ENCODE measurements around the gene CLASP1. TPM values are rescaled to one million over a fixed set of nuclear protein-coding genes. Genes with fewer than 3 reads are reported as not detected.
"Not testable (repeated sequence)": the region's sequence is repeated elsewhere in the genome, so short reads cannot be mapped to it uniquely, and the experiment has no call there.

CLASP1 gene
- total RNA-seq, 1 experiment from 2014 or later: 27.9 TPM

DNA sequence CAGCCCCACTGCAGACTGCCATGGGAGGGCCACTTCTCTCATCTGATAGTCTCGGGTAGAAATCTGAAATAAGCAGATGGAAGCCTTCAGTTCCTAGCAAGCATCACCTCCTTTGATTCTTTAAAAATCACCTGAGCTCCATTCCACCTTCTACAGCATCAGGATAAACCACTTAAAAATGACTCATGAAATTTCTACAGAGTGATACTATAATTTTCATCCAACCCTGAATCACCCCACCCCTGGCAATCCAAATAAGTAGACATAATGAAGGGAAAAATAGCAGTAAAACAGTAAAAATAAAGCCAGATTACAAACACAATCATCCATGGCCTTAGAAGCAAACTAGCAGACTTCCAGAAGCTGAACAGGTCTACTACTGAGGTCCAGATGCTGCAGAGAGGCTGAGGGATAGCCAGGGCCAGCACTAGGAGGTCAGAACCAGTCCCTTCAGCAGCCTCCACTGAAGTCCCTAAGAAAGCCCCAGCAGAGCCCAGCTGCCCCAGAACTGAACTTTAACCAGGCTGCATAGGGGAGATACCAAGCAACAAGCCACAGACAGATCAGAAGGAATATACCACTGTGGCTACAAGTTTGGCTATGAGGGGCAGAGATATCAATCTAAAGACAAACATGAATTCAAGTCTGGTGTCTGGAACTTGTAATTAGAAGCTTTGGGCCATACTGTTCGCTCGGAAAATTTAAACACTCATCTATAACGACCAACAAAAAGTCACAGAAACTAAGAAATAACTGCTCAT, 173.3 kb downstream of the CLASP1 start:
- no peak for DNase-seq (ENCODE audit: low spot score)

DNA sequence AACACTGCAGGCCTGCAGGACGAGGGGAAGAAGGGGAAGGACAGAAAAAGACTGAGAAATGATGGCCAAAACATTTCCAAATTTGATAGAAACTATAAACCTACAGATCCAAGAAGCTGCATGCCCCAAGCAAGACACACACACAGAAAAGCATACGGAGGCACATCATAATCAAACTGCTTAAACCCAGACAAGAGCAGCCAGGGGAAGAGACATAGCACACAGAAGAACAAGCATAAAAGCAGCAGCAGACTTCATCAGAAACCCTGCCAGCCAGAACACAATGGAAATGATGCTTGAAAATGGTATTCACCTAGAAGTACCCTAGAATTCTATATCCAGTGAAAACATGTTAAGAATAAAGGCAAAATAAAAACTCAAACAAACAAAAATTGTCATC, 175.8 kb downstream of the CLASP1 start:
- DNase-seq (ENCODE audit: low spot score): no peak

DNA sequence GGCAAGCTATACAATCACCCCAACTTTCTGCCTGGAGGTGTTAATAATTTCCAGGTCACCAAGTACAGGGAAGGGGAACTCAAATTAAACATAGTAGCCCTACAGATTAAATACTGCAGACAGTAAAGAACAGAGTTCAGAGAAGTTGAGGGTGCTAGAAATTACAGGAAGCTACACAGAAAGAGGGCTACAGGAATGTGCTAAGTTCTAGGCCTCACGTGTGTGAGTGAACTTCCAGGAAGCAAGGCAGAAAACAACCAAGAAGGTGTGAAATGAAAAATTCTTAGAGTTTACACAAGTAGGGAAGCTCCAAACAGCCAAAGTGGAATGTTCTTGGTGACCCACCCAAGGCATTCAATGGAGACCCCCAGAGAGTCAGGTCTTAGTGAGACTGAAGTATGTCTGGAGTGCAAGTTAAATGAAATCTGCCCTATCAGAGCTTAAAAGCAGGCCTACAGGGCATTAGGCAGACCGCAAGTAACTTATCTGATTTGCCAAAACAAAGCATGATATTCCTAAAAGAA, 176.7 kb downstream of the CLASP1 start:
- no peak for DNase-seq (ENCODE audit: low spot score)

GRCh38 chr2:121471532-121472469, 177.5 kb downstream of the CLASP1 start:
- DNase-seq (ENCODE audit: low spot score): no peak

DNA sequence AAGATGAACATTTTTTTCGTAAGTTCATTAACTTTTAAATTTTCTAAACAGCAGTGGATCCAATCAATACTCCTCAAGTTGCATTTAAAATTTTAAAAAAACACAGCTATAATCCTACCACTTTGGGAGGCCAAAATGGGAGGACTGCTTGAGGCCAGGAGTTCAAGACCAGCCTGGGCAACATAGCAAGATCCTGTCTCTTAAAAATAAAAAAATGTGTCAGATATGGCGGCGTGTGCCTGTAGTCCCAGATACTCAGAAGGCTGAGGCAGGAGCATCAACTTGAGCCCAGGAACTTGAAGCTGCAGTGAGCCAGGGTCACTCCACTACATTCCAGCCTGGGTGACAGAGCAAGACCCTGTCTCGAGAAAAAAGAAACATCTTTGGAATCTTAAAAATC, 178.3 kb downstream of the CLASP1 start:
- DNase-seq (ENCODE audit: low spot score): no peak

- DNase-seq (ENCODE audit: low spot score): no peak
Measured at GRCh38 chr2:121469356-121469755, 179.9 kb downstream of the CLASP1 start.

DNA sequence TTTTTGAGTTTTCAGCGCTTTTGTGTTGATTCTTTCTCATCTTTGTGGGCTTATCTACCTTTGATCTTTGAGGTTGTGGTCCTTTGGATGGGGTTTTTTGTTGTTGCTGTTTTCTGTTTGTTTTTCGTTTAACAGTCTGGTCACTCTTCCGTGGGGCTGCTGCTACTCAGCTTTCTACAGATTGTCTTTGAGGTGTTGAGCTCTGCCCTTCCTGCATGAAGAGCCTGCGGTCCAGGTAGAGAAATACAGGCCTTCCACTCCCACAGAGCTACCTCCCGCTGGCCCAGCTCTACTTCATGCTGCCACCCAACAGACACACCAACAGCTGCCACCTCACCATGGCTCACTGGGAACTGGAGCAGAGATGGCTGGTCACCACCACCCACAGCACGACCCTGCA, 180.3 kb downstream of the CLASP1 start:
- no peak for DNase-seq (ENCODE audit: low spot score)

DNA sequence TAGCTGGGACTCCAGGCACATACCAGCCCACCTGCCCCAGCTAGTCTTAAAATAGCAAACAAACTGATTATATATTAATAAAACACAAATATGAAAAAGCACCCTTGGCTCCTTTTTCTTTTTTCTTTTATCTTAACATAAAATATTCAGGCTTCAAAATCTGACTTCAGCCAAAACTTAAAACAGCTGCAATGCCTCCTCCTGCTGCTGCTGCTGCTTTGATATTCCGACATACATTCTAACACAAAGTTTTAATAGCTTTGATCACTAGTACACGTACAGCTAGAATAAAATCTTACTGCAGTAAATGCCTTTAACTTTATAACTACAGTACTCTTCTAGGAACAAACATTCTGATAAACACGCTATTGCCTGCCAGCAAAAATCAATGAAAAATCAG, 190.0 kb downstream of the CLASP1 start:
- DNase-seq (ENCODE audit: low spot score): no peak

DNA sequence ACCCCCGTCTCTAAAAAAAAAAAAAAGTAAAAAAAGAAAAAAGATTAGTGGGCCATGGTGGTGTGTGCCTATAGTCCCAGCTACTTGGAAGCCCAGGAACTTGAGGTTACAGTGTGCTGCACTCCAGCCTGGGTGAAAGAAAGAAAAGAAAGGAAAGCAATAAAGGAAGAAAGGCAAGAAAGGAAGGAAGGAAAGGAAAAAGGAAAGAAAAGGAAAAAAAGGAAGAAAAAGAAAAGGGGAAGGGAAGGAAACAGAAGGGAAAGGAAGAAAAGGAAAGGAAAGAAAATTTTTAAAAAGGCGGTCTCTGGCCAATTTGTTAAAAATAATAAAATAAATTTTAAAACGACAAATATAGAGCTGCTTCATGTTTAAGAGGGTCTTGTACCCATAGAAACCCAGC, 192.9 kb downstream of the CLASP1 start:
- no peak for DNase-seq (ENCODE audit: low spot score)

DNA sequence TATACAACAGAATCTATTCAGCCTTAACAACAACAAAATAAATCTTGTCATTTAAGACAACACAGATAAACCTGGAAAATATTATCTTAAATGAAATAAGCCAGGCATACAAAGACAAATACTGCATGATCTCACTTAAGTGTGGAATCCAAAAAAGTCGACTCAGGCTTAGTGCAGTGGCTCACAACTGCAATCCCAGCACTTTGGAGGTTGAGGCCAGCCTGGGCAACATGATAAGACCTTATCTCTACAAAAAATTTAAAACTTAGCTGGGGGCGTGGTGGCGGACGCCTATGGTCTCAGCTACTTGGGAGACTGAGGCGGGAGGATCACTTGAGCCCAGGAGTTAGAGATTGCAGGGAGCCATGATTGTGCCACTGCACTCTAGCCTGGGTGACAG, 193.8 kb downstream of the CLASP1 start:
- DNase-seq (ENCODE audit: low spot score): no peak

DNA sequence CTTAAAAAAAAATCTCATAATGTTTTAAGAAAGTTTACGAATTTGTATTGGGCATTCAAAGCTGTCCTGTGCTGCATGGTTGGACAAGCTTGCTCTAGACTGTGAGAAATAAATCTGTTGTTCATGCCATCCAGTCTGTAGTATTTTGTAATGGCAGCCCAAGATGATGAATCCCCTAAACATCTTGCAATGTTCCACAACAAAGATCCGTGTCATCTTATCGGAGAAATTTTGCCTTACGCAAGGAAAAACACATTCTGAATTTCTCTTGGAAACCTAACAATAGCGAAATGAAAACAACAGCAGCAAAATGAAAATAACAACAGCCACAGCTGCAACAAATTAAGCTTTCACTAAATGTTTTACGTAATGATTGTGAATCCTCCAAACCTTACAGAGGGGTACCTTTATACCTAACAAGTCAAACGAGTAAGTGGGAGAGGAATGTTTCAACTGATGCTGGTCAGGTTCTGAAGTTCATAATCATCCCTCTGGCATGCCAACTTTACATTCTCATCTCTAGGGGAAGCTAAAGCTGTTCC, 194.6 kb downstream of the CLASP1 start:
- no peak for DNase-seq (ENCODE audit: low spot score)

GRCh38 chr2:121451398-121451797, 197.9 kb downstream of the CLASP1 start:
- no peak for DNase-seq (ENCODE audit: low spot score)

DNA sequence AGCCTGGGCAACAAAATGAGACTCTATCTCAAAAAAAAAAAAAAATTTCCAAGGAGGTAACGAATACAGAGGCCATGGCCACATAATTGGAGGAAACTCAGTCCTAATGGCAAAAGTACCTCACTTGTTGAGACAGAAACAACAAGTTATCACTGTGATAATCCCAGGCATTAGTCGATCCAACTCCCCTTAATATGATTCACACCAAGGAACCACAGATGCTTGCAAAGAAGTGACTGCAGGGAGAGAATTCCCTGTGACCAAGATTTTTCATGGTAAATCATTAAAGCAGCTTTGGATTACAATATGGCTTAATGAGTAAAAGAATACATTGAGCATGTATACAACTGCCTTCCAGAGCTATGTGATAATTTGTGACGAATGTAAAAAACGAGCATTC, 199.0 kb downstream of the CLASP1 start:
- no peak for DNase-seq (ENCODE audit: low spot score)

- DNase-seq (ENCODE audit: low spot score): no peak
Measured at GRCh38 chr2:121446647-121447241, 202.5 kb downstream of the CLASP1 start.

DNA sequence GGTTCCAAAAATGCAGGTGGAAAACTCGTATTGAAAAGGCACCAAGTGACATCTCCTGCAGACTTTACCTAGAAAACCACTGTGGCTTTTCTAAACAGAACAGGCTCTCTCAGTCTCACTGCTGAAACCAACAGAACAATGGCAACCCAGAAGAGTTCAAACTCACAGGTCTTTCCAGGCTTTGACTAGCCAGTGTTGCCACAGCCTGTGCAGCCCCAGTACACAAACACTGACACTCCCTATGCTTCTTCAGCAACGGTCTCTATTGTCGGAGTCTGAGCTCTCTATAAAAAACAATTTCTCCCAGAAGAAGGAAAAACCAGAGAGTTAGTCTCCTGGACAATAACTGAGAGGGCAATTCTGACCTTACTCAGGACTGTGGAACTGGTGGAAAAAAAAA, 206.4 kb downstream of the CLASP1 start:
- DNase-seq (ENCODE audit: low spot score): no peak

- DNase-seq (ENCODE audit: low spot score): not testable (repeated sequence)
Measured at GRCh38 chr2:121438290-121438689, 211.0 kb downstream of the CLASP1 start.

GRCh38 chr2:121436918-121437317, 212.3 kb downstream of the CLASP1 start:
- no peak for DNase-seq (ENCODE audit: low spot score)

GRCh38 chr2:121435790-121436189, 213.5 kb downstream of the CLASP1 start:
- no peak for DNase-seq (ENCODE audit: low spot score)

DNA sequence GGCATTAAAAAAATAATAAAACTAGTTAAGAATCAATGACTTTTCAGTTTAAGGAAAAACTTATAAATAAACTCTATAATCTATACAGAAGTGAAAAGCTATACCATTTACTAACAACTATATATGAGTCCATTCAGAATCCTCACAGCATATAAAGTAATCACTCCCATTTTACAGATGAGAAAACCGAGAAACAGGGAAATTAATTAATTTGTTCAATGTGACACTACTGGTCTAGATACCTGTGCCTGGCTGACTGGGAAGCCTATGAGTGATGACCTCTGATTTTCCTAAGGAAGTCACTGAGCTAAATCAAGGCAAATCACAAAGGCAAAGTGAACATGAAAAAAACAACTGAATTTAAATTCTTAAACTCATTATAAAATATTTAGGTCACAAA, 218.0 kb downstream of the CLASP1 start:
- no peak for DNase-seq (ENCODE audit: low spot score)

DNA sequence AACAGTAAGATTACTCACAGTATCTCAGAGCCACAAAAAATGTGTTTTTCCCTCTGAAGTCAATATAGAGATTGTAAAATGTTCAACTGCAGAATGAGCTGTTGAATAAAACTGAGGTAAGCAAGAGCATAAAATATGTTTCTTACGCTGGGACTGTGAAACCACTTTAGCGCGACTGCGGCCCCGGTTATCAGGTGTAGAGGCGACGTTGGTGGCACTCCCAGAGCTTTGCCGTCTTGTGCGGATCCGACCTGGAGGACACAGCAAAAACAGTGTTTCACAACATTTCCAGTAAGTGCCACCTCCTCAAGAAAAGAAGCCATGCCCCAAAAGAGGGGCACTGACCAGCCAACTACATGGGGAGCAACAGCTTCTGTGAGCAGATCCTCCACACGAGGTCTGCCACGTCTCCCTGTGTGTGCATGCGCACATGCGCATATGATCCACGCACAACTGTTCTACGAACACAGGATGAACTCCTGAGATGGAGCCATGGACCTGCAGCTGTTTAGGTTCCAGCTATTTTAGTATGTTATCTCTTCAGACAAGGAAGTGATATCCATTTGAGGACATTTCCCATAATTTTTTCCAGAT, 219.2 kb downstream of the CLASP1 start:
- no peak for DNase-seq (ENCODE audit: low spot score)

DNA sequence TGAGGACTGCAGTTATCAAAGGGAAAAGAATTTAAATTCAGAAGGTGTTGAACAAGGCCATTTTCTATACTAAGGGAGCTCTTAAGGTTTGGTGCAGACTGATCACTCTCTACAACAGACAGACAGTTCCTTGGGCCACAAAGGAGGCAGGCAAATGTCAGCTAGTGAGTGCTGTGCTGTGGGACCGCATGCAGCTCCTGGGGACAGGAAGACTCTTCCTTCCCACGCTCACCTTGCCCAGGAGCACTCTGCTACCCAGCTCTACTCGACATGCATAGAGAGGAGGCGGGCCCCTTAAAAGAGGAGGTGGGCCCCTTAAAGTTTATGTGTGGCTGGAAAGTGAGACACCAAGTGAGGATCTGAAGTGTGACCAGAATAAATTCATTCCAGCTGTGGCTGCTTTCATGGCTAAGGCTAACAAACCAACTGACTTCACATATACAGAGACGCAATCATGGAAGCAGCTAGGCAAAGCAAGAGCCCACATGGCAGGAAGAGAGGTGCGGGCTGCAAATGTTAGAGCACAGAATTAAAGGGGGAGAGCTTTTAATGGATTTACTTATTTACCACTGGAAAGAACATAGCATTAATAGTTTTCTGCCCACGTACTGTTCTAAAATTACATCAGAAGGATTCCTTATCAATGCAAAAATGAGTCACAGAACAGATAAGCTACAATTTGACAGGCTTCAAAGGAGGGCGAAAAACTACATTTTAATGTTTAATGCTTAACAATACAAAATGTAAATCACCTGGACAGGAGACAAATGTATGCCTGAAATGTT, 220.0 kb downstream of the CLASP1 start:
- DNase-seq (ENCODE audit: low spot score): no peak
